GM12878 (cell line): ENCODE measurements around the gene ARMC8. TPM values are rescaled to one million over a fixed set of nuclear protein-coding genes. Genes with fewer than 3 reads are reported as not detected.

Experiments used
- BCLAF1 ChIP-seq: fragments of 450-650 bp; IDR thresholded peaks from 2 replicates; pipeline ENCODE4 v1.6.1; 2017; ENCODE audit warnings: antibody characterized with exemption, mild to moderate bottlenecking, moderate library complexity
- CUX1 ChIP-seq: IDR thresholded peaks from 2 replicates; pipeline ENCODE4 v1.6.1; 2012; ENCODE audit warnings: improper control_type of control experiment, low read depth, low read length; ENCODE audit not compliant: insufficient replicate concordance
- EZH2 ChIP-seq: IDR thresholded peaks from 2 replicates; pipeline ENCODE4 v1.6.1; 2012; ENCODE audit warnings: low read depth, mild to moderate bottlenecking, control low read depth, inconsistent platforms, low read length, borderline replicate concordance; ENCODE audit not compliant: control insufficient read depth
- NR2F1 ChIP-seq: fragments of 450-650 bp; conservative IDR thresholded peaks from 2 replicates; pipeline ENCODE4 v1.6.1; 2017; ENCODE audit warnings: mild to moderate bottlenecking
- PAX8 ChIP-seq: fragments of 450-650 bp; IDR thresholded peaks from 2 replicates; pipeline ENCODE4 v1.6.1; 2017; ENCODE audit warnings: mild to moderate bottlenecking, moderate library complexity
- PKNOX1 ChIP-seq: fragments of 450-650 bp; IDR thresholded peaks from 2 replicates; pipeline ENCODE4 v1.6.1; 2016; ENCODE audit warnings: mild to moderate bottlenecking
- POLR2AphosphoS2 ChIP-seq: IDR thresholded peaks from 2 replicates; pipeline ENCODE4 v1.6.1; 2011; ENCODE audit warnings: low read depth, mild to moderate bottlenecking, low read length, improper control_type of control experiment, moderate library complexity
- RAD21 ChIP-seq: IDR thresholded peaks from 2 replicates; pipeline ENCODE4 v1.6.1; 2011; ENCODE audit warnings: mild to moderate bottlenecking, low read depth, low read length, moderate library complexity; ENCODE audit not compliant: insufficient read depth
- SMARCA5 ChIP-seq: fragments of 450-650 bp; IDR thresholded peaks from 2 replicates; pipeline ENCODE4 v1.6.1; 2017; ENCODE audit warnings: mild to moderate bottlenecking
- SREBF1 ChIP-seq: IDR thresholded peaks from 2 replicates; pipeline ENCODE4 v1.6.1; 2012; ENCODE audit warnings: mild to moderate bottlenecking, low read length
- TAF1 ChIP-seq: IDR thresholded peaks from 2 replicates; pipeline ENCODE4 v1.6.1; 2011; ENCODE audit warnings: mild to moderate bottlenecking, low read depth, low read length, borderline replicate concordance
- ZBTB4 ChIP-seq: fragments of 450-650 bp; formaldehyde crosslinking; IDR thresholded peaks from 2 replicates; pipeline ENCODE4 v1.4.0; 2022; ENCODE audit warnings: mild to moderate bottlenecking, moderate library complexity
- ZNF207 ChIP-seq: fragments of 450-650 bp; IDR thresholded peaks from 2 replicates; pipeline ENCODE4 v1.6.1; 2014; ENCODE audit warnings: antibody characterized with exemption, mild to moderate bottlenecking, borderline replicate concordance
- ZZZ3 ChIP-seq: IDR thresholded peaks from 2 replicates; pipeline ENCODE4 v1.6.1; 2011; ENCODE audit warnings: low read depth; ENCODE audit not compliant: control insufficient read depth, insufficient read length
- polyA plus RNA-seq, 11 experiments: library from polyadenylated mRNA; depleted of rRNA in 4 of 11; unstranded in 6 of 11; stranded (reverse) in 5 of 11; fragments of >200 nt; fragmentation: Nextera tagmentation in 4 of 11; fragmentation: Illumina TruSeq in 1 of 11; extraction: Ambion mirVana in 4 of 11; extraction: Trizol in 1 of 11; gene quantifications; 1 replicate in 1 of 11; 2 replicates in 10 of 11; pipeline versions ENCODE4 v1.2.1 to v1.2.3, GENCODE V29; 2011 to 2016; ENCODE audit warnings: inconsistent platforms in 2 of 11, missing spikeins in 2 of 11, low read depth in 1 of 11
- total RNA-seq, 4 experiments: library from RNA; depleted of rRNA in 3 of 4; stranded (reverse); fragments of >200 nt in 3 of 4; fragmentation: Illumina TruSeq in 1 of 4; extraction: Trizol in 1 of 4; gene quantifications; 2 replicates each; pipeline versions ENCODE4 v1.2.1 to v1.2.3, GENCODE V29; 2013 to 2021
- TF ChIP-seq, protein P1 (sequence below): fragments of 450-650 bp; IDR thresholded peaks from 2 replicates; pipeline ENCODE4 v1.6.1; 2017; ENCODE audit warnings: borderline replicate concordance

The ARMC8 gene
- total and polyA plus RNA-seq, 10 of the 15 experiments (the other 5 are each of a cell fraction or from before 2014, with no cell fraction given) = 29.8 to 93.4 (median 45.3) TPM

DNA sequence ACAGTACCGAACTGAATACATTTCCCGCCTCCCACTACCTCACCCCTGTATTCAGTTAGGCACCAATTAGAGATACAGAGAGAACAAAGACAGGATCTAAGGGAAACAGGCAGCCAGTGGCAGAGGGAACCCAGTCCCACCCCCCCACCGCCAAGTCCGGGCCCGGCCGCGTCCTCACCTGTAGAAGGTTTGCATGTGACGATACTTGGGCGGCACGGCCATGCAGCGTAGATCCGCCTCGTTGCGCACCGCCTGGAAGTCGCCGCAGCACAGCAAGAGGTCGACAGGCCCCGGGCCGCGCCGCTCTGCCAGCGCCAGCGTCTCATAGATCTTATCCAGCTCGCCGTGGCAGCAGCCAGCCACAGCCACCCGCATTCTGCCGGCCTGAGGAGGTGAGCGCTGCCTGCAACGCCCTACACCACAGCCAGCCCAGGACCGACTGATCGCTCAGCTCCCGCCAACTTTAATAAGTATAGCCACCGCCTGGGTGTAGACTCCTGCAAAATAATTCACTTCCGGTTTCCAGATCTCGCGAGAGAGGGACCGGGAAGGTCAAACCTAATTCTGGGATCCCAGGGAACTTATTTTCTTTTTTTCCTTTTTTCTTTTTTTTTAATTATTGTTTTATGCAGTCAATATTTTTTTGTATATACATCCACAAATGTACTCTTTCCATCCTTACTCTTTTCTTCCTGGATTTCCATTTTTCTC, 12.5 kb upstream of the ARMC8 start, which contains the start of gene DBR1 (continued):
- TF ChIP-seq ZBTB4 (CRISPR knock-in tag) (no peak), SMARCA5 (peak; percentile 89), BCLAF1 (no peak), CUX1 (no peak), SREBF1 (no peak), NR2F1 (peak; percentile 68; the same call in 1 of the 2 replicates), PKNOX1 (no peak), POLR2AphosphoS2 (no peak), ZZZ3 (no peak), RAD21 (no peak), EZH2 (no peak), ZNF207 (no peak), TAF1 (peak; percentile 91), PAX8 (no peak)
- TF ChIP-seq, protein P1, sequence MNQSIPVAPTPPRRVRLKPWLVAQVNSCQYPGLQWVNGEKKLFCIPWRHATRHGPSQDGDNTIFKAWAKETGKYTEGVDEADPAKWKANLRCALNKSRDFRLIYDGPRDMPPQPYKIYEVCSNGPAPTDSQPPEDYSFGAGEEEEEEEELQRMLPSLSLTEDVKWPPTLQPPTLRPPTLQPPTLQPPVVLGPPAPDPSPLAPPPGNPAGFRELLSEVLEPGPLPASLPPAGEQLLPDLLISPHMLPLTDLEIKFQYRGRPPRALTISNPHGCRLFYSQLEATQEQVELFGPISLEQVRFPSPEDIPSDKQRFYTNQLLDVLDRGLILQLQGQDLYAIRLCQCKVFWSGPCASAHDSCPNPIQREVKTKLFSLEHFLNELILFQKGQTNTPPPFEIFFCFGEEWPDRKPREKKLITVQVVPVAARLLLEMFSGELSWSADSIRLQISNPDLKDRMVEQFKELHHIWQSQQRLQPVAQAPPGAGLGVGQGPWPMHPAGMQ = peak; percentile 83
